ENCODE results near the gene PCNX1. TPM values are rescaled to one million over a fixed set of nuclear protein-coding genes. Genes with fewer than 3 reads are reported as not detected.
"Not testable (repeated sequence)": the region's sequence is repeated elsewhere in the genome, so short reads cannot be mapped to it uniquely, and the experiment has no call there.

PCNX1 gene
- 23.8 TPM for polyA plus RNA-seq (2013, experiment 1 of 2)
- polyA plus RNA-seq (2013, experiment 2 of 2), result 22.4 TPM

DNA sequence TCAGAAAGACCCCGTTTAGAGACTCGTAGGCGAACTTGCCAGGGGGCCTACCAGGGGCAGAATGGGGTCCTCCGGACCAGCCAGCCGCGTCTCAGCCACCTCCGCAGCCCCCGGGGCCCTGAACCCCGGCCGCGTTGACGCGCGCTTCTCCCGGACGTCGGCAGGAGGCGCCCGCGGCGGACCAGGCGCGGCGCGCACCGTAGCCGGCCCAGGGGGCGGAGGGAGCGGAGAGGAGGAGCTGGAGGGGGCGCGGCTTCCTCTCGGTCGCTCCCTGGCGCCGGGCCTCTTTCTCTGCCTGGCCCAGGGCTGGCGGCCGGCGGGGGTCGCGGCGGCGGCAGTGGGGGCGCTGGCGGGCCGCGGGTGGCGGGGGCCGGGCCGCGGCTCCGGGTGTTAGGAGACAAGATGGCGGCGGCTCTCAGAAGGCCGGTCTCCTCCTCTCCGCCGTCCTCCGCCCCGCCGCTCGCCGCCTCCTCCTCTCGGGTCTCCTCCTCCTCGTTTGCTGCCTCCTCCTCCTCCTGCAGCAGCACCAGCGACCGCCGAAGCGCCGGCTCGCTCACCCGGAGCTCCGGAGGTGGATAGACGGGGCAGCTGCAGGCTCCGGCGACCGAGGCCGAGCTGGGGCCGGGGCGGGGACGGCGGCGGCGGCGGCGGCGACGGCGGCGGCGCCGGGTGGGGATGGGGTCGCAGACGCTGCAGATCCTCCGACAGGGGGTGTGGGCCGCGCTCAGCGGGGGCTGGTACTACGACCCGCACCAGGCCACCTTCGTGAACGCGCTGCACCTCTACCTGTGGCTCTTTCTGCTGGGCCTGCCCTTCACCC, at the start of gene PCNX1:
PCNX1 (plus strand) TSS at position 284 of the 820 bp plus-strand sequence; CDS start at position 676, 392 bp downstream.
- Histone ChIP-seq H4K8ac (ENCODE audit: low read length) (peak within 1 kb of the TSS; percentile 52), H3K23ac (ENCODE audit: low read length in 2 of 2) (peak within 1 kb of the TSS; percentile 82 to 91), H3K27me3 (ENCODE audit: control insufficient read depth in 1 of 2, insufficient read depth in 1 of 2, low read length in 2 of 2) (no peaks in the 10 kb centered on the region), H3K9ac (ENCODE audit: low read length) (peak within 1 kb of the TSS; percentile 92), H3K4ac (ENCODE audit: low read depth in 1 of 2, low read length in 2 of 2) (peak within 1 kb of the TSS; percentile 84 to 92), H2BK5ac (ENCODE audit: low read depth, low read length, poor library complexity, severe bottlenecking) (peak within 1 kb of the TSS; percentile 89), H2BK12ac (ENCODE audit: low read length in 2 of 2) (peak within 1 kb of the TSS; percentile 9 to 51), H3K36me3 (ENCODE audit: control insufficient read depth in 1 of 2, insufficient read depth in 2 of 2, low read depth in 1 of 2, low read length in 2 of 2) (no peaks in the 10 kb centered on the region), H3K79me1 (replicated peaks; ENCODE audit: low read length, poor library complexity, severe bottlenecking) (no peaks in the 10 kb centered on the region), H3K9me3 (ENCODE audit: control insufficient read depth, low read length) (no peaks in the 10 kb centered on the region), H3K18ac (ENCODE audit: low read depth in 1 of 2, low read length in 2 of 2) (peak within 1 kb of the TSS; percentile 90 to 96), H2BK120ac (ENCODE audit: low read depth, low read length) (peak within 1 kb of the TSS; percentile 95), H2BK15ac (ENCODE audit: low read depth, poor library complexity, severe bottlenecking) (peak within 1 kb of the TSS; percentile 92), H3K14ac (ENCODE audit: low read length in 2 of 2) (peak within 1 kb of the TSS; percentile 58 to 82), H2AFZ (ENCODE audit: low read depth, low read length) (peak within 1 kb of the TSS; percentile 66), H4K91ac (ENCODE audit: low read length) (peak within 1 kb of the TSS; percentile 90), H2AK5ac (ENCODE audit: low read length, severe bottlenecking) (no peak within 1 kb of the TSS), H3K4me1 (ENCODE audit: control insufficient read depth, insufficient read depth, low read depth, low read length) (no peaks in the 10 kb centered on the region), H3K4me3 (ENCODE audit: insufficient read depth in 1 of 2, low read depth in 1 of 2, low read length in 2 of 2) (peak within 1 kb of the TSS; percentile 86 to 91), H3K27ac (ENCODE audit: low read length, poor library complexity, severe bottlenecking) (peak within 1 kb of the TSS; percentile 78), H3K4me2 (ENCODE audit: low read length, poor library complexity, severe bottlenecking) (peak within 1 kb of the TSS; percentile 79)
- DNase-seq, result peak; percentile 86
- under 1% methylated on average over 43 of the region's 101 CpGs for WGBS

DNA sequence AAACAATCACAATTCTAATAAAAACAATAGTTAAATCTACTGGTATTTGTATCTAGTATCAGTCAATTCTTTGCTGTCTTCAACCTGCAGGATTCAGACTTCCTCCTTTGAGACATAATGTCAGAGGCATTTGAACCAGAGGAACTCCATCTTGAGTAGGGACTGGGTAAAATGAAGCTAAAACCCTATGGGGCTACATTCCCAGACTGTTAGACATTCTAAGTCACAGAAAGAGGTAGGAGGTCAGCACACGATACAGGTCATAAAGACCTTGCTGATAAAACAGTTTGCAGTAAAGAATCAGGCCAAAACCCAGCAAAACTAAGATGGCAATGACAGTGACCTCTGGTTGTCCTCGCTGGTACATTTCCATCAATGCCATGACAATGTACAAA, 49.8 kb upstream of the PCNX1 start:
- H2AK5ac ChIP-seq (ENCODE audit: low read length, severe bottlenecking), result no peak overlapping the region
- H3K9ac ChIP-seq (ENCODE audit: low read length), result no peak overlapping the region
- no peak overlapping the region for H2BK5ac ChIP-seq (ENCODE audit: low read depth, low read length, poor library complexity, severe bottlenecking)
- no peak overlapping the region for H3K4me2 ChIP-seq (ENCODE audit: low read length, poor library complexity, severe bottlenecking)
- H3K4ac ChIP-seq (ENCODE audit: low read depth in 1 of 2, low read length in 2 of 2), result peak overlapping the region in 1 of 2 experiments; percentile 81
- no peak overlapping the region for H4K8ac ChIP-seq (ENCODE audit: low read length)
- H3K27ac ChIP-seq (ENCODE audit: low read length, poor library complexity, severe bottlenecking), result peak overlapping the region; percentile 74
- H3K14ac ChIP-seq (ENCODE audit: low read length in 2 of 2), result no peak overlapping the region
- H3K27me3 ChIP-seq (ENCODE audit: control insufficient read depth in 1 of 2, insufficient read depth in 1 of 2, low read length in 2 of 2), result peaks cover 0 to 3% of the 10 kb centered on the region in 2 experiments
- DNase-seq, result peak; percentile 30
- WGBS, result 85% methylated on average over 2 of the region's 2 CpGs
- no peak overlapping the region for H2AFZ ChIP-seq (ENCODE audit: low read depth, low read length)
- peak overlapping the region; percentile 66 to 83 for H2BK12ac ChIP-seq (ENCODE audit: low read length in 2 of 2)
- H3K9me3 ChIP-seq (ENCODE audit: control insufficient read depth, low read length), result no peaks in the 10 kb centered on the region
- H3K23ac ChIP-seq (ENCODE audit: low read length in 2 of 2), result no peak overlapping the region
- H3K79me1 ChIP-seq (replicated peaks; ENCODE audit: low read length, poor library complexity, severe bottlenecking), result no peaks in the 10 kb centered on the region
- H3K4me3 ChIP-seq (ENCODE audit: insufficient read depth in 1 of 2, low read depth in 1 of 2, low read length in 2 of 2), result no peak overlapping the region
- no peaks in the 10 kb centered on the region for H3K4me1 ChIP-seq (ENCODE audit: control insufficient read depth, insufficient read depth, low read depth, low read length)
- no peaks in the 10 kb centered on the region for H3K36me3 ChIP-seq (ENCODE audit: control insufficient read depth in 1 of 2, insufficient read depth in 2 of 2, low read depth in 1 of 2, low read length in 2 of 2)
- peak overlapping the region; percentile 39 for H4K91ac ChIP-seq (ENCODE audit: low read length)
- H2BK120ac ChIP-seq (ENCODE audit: low read depth, low read length), result no peak overlapping the region
- H2BK15ac ChIP-seq (ENCODE audit: low read depth, poor library complexity, severe bottlenecking), result no peak overlapping the region
- no peak overlapping the region for H3K18ac ChIP-seq (ENCODE audit: low read depth in 1 of 2, low read length in 2 of 2)

DNA sequence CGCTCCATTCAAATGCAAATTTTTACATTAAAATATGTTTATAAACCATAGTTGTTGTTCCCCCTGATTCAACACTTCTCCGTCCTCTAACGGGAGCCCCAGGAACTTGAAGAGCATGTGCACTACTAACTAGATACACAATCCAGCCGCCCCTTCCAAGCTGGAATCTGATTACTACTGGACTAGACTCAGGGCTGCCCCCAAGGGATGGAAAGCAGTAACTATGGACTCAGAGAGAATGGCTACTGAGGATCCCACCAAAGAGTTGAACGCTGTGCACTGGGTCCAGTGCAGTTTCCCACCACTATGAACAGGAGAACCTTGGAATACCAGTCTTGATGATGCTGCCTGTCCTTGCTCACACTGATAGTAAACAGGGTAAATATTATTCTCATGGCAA, 48.6 kb upstream of the PCNX1 start:
- Histone ChIP-seq H3K18ac (ENCODE audit: low read depth in 1 of 2, low read length in 2 of 2) (no peak overlapping the region), H3K4me1 (ENCODE audit: control insufficient read depth, insufficient read depth, low read depth, low read length) (no peaks in the 10 kb centered on the region), H3K14ac (ENCODE audit: low read length in 2 of 2) (no peak overlapping the region), H4K91ac (ENCODE audit: low read length) (no peak overlapping the region), H3K4me2 (ENCODE audit: low read length, poor library complexity, severe bottlenecking) (no peak overlapping the region), H2AFZ (ENCODE audit: low read depth, low read length) (no peak overlapping the region), H4K8ac (ENCODE audit: low read length) (no peak overlapping the region), H2BK5ac (ENCODE audit: low read depth, low read length, poor library complexity, severe bottlenecking) (no peak overlapping the region), H2BK120ac (ENCODE audit: low read depth, low read length) (no peak overlapping the region), H2BK15ac (ENCODE audit: low read depth, poor library complexity, severe bottlenecking) (no peak overlapping the region), H3K27me3 (ENCODE audit: control insufficient read depth in 1 of 2, insufficient read depth in 1 of 2, low read length in 2 of 2) (peaks cover 0 to 3% of the 10 kb centered on the region in 2 experiments), H3K27ac (ENCODE audit: low read length, poor library complexity, severe bottlenecking) (no peak overlapping the region), H3K23ac (ENCODE audit: low read length in 2 of 2) (no peak overlapping the region), H3K9ac (ENCODE audit: low read length) (no peak overlapping the region), H3K79me1 (replicated peaks; ENCODE audit: low read length, poor library complexity, severe bottlenecking) (no peaks in the 10 kb centered on the region), H3K9me3 (ENCODE audit: control insufficient read depth, low read length) (no peaks in the 10 kb centered on the region), H2BK12ac (ENCODE audit: low read length in 2 of 2) (no peak overlapping the region), H3K36me3 (ENCODE audit: control insufficient read depth in 1 of 2, insufficient read depth in 2 of 2, low read depth in 1 of 2, low read length in 2 of 2) (no peaks in the 10 kb centered on the region), H3K4ac (ENCODE audit: low read depth in 1 of 2, low read length in 2 of 2) (no peak overlapping the region), H3K4me3 (ENCODE audit: insufficient read depth in 1 of 2, low read depth in 1 of 2, low read length in 2 of 2) (no peak overlapping the region), H2AK5ac (ENCODE audit: low read length, severe bottlenecking) (peak overlapping the region; percentile 13)
- no peak for DNase-seq
- 95% methylated on average over 5 of the region's 5 CpGs for WGBS

DNA sequence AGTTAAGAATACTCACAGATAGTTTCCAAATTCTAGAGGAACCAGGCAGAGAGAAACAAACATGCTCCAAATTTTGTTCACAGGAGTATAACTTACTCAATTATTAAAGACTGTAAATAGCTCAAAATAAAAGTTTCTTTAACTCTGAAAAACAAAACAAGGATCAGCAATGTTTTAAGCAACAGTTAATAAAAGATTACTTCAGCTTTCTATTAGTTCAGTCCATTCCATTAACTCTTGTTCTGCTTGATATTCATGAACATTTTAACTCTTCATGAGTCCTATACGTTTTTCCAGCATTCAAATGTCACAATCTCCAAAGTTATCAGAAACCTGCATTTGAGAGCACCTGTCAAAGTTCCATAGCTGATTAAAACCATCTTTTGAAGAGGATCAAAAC, 40.3 kb upstream of the PCNX1 start:
- H3K36me3 ChIP-seq (ENCODE audit: control insufficient read depth in 1 of 2, insufficient read depth in 2 of 2, low read depth in 1 of 2, low read length in 2 of 2); H2AK5ac ChIP-seq (ENCODE audit: low read length, severe bottlenecking); H2BK5ac ChIP-seq (ENCODE audit: low read depth, low read length, poor library complexity, severe bottlenecking); H2BK12ac ChIP-seq (ENCODE audit: low read length in 2 of 2); H3K27ac ChIP-seq (ENCODE audit: low read length, poor library complexity, severe bottlenecking); H3K23ac ChIP-seq (ENCODE audit: low read length in 2 of 2); H2BK15ac ChIP-seq (ENCODE audit: low read depth, poor library complexity, severe bottlenecking); DNase-seq; H4K8ac ChIP-seq (ENCODE audit: low read length); H3K18ac ChIP-seq (ENCODE audit: low read depth in 1 of 2, low read length in 2 of 2); H4K91ac ChIP-seq (ENCODE audit: low read length); H3K79me1 ChIP-seq (replicated peaks; ENCODE audit: low read length, poor library complexity, severe bottlenecking); H3K4ac ChIP-seq (ENCODE audit: low read depth in 1 of 2, low read length in 2 of 2); H3K9ac ChIP-seq (ENCODE audit: low read length); H3K4me2 ChIP-seq (ENCODE audit: low read length, poor library complexity, severe bottlenecking); H3K27me3 ChIP-seq (ENCODE audit: control insufficient read depth in 1 of 2, insufficient read depth in 1 of 2, low read length in 2 of 2); H3K4me3 ChIP-seq (ENCODE audit: insufficient read depth in 1 of 2, low read depth in 1 of 2, low read length in 2 of 2); H3K14ac ChIP-seq (ENCODE audit: low read length in 2 of 2); H3K4me1 ChIP-seq (ENCODE audit: control insufficient read depth, insufficient read depth, low read depth, low read length); H2BK120ac ChIP-seq (ENCODE audit: low read depth, low read length); H2AFZ ChIP-seq (ENCODE audit: low read depth, low read length): not testable (repeated sequence)
- 83% methylated on average over 1 of the region's 1 CpG for WGBS
- peaks cover 13% of the 10 kb centered on the region for H3K9me3 ChIP-seq (ENCODE audit: control insufficient read depth, low read length)

Measured in mesenchymal stem cell (in vitro differentiated cells and primary cell).